Progenitor cell of endocrine pancreas (in vitro differentiated cells): ENCODE results near the gene LIPE. TPM values are rescaled to one million over a fixed set of nuclear protein-coding genes. Genes with fewer than 3 reads are reported as not detected.

Experiments used
- DNase-seq: peaks from one replicate; pipeline ENCODE4 v3.0.0; 2021; ENCODE audit warnings: low spot score; ENCODE audit not compliant: unreplicated experiment
- H3K27ac Mint-ChIP-seq: 2 replicates; pipeline ENCODE4 v1.8.0; 2021; ENCODE audit warnings: mild to moderate bottlenecking, moderate library complexity, mixed read lengths
- H3K27me3 Mint-ChIP-seq: 2 replicates; pipeline ENCODE4 v1.8.0; 2021; ENCODE audit warnings: mixed read lengths
- H3K36me3 Mint-ChIP-seq: 2 replicates; pipeline ENCODE4 v1.8.0; 2022; ENCODE audit warnings: mixed read lengths; ENCODE audit not compliant: insufficient read depth
- H3K4me1 Mint-ChIP-seq: 2 replicates; pipeline ENCODE4 v1.8.0; 2021; ENCODE audit warnings: low read depth, mixed read lengths
- H3K4me3 Mint-ChIP-seq: 2 replicates; pipeline ENCODE4 v1.8.0; 2021; ENCODE audit warnings: low read depth, mild to moderate bottlenecking, moderate library complexity, mixed read lengths
- H3K9me3 Mint-ChIP-seq: 2 replicates; pipeline ENCODE4 v1.8.0; 2021; ENCODE audit warnings: low read depth, mixed read lengths
- CTCF ChIP-seq: fragments of 200-600 bp; sonication (generic); IDR thresholded peaks from one replicate; pipeline ENCODE4 v1.5.0; 2021; ENCODE audit warnings: antibody characterized with exemption, mild to moderate bottlenecking; ENCODE audit not compliant: unreplicated experiment
- total RNA-seq: library from RNA; stranded (reverse); gene quantifications from 2 replicates; pipeline ENCODE4 v1.2.1, GENCODE V29; 2021

The LIPE gene
- total RNA-seq, 1 donor from 2014 or later: 13.4 TPM

- TF ChIP-seq CTCF: peak; percentile 48
- Mint-ChIP-seq H3K4me1 (peaks cover 11% of the 10 kb centered on the region), H3K27me3 (peaks cover 36% of the 10 kb centered on the region), H3K9me3 (no peaks in the 10 kb centered on the region), H3K27ac (no peak overlapping the region), H3K4me3 (peak overlapping the region; percentile 45), H3K36me3 (no peaks in the 10 kb centered on the region)
- DNase-seq: no peak
Measured at GRCh38 chr19:42424712-42425131, 2.5 kb downstream of the LIPE start.

DNA sequence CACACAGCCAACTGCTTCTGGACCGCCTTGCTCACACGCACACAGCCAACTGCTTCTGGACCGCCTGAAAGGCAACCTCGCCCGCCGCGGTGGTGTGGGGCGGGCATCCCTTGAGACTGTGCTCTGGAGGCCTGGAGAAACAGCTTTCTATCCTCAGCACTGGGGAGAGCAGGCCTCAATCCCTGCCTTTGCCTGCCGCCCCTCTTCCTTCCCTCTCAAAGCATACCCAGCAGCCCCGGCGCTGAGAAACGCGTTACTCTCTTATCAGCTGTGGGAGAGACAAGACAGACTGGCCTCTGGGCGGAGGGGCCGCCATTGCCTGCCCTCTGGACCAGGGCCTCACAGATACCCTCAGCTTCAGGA lies 2.9 kb downstream of the LIPE start:
- no peaks in the 10 kb centered on the region for H3K36me3 Mint-ChIP-seq
- no peak overlapping the region for H3K27ac Mint-ChIP-seq
- peaks cover 11% of the 10 kb centered on the region for H3K4me1 Mint-ChIP-seq
- H3K9me3 Mint-ChIP-seq: no peaks in the 10 kb centered on the region
- peaks cover 36% of the 10 kb centered on the region for H3K27me3 Mint-ChIP-seq
- TF ChIP-seq CTCF: no peak
- DNase-seq: no peak
- H3K4me3 Mint-ChIP-seq: peak overlapping the region; percentile 45

DNA sequence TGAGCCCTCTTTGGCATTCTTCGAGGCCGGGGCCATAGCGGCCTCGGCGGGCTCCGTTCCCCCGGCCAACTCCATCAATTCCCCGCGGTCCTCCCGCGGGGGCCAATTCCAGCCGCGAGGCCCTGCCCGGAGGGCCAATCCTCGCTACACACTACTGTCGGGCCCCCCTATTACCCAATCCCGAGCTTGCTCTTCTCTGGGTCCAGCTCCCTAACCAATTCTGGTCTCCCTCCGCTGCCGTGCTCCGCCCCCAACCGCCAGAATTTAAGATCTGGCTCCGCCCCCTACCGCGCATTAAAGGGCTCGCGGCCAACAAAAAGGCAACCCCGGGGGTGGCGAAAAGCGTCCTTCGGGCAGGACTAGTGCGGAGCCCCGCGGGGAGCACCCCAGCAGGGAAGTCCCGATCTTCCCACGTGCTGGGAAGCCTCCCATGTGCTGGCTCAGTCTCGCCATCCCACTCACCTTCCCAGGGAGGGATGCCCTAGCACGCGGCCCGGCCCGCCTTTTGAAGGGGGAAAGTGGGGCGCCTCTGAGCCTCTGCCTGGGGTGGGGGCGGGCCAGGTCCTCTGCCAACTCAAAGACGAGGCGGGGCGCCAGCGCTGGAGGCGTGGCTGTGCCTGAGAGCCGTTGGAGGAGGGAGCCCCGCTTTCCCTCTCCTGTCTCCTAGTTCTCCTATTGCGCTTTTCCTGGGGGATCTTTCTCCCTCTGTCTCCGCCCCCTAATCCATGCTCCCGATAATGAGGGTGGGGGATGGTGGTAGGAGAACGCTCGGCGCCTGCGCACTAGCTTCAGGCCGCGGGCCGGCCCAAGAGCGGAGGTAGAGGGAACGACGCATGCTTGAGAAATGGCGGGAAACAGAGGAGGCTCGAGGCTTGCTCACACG lies 3.5 kb downstream of the LIPE start:
- no peak overlapping the region for H3K27ac Mint-ChIP-seq
- peak; percentile 46 for DNase-seq
- H3K36me3 Mint-ChIP-seq: peaks cover under 1% of the 10 kb centered on the region
- peaks cover 11% of the 10 kb centered on the region for H3K4me1 Mint-ChIP-seq
- TF ChIP-seq CTCF: no peak
- no peaks in the 10 kb centered on the region for H3K9me3 Mint-ChIP-seq
- H3K4me3 Mint-ChIP-seq: peak overlapping the region; percentile 78
- H3K27me3 Mint-ChIP-seq: peaks cover 36% of the 10 kb centered on the region

- Mint-ChIP-seq H3K4me3 (peak overlapping the region; percentile 78), H3K27me3 (peaks cover 36% of the 10 kb centered on the region), H3K27ac (no peak overlapping the region), H3K9me3 (no peaks in the 10 kb centered on the region), H3K36me3 (peaks cover 1% of the 10 kb centered on the region), H3K4me1 (peaks cover 11% of the 10 kb centered on the region)
- peak; percentile 36 for DNase-seq
- TF ChIP-seq CTCF: no peak
Measured at GRCh38 chr19:42422901-42423461, 4.2 kb downstream of the LIPE start.

DNA sequence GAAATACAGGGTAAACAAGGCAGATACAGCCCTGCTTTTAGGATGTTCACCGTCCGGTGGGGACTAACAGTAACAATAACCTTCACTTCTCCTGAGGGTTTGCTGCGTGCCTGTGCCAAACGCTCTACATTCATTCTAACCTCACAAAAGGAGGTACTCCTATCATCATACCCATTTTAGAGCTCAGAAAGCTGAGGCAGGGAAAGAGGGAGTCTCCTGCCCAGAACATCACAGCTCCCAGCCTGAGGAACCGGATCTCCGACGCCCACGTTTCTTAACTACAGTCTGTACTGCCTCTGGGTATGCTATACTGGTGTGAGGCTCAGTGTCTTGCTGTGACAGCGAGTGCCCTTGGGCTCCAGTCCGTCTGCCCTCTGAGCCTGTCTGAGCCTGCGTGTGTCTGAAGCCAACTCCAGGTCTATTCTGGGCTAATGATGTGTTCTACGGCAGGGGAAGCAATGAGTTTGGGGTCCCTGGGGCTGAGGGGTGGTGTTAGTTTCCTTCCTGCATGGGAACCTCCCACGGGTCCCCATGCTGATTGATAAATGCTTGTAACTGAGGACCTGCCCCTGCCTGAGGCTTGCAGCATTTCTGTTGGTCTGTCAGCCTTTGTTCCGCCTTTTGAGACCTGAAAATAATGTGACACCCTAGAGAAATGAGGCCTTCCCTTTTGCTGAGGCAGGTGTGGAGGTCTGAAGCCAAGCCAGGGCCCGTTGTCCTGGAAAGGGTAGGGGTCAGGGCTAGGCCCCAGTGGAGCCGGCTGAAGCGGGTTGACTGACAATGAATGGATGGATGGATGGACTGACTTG lies 4.9 kb downstream of the LIPE start:
- Mint-ChIP-seq H3K27me3 (peaks cover 35% of the 10 kb centered on the region), H3K4me3 (peak overlapping the region; percentile 78), H3K9me3 (no peaks in the 10 kb centered on the region), H3K4me1 (peaks cover 11% of the 10 kb centered on the region), H3K36me3 (peaks cover 1% of the 10 kb centered on the region), H3K27ac (no peak overlapping the region)
- DNase-seq: no peak
- no peak for TF ChIP-seq CTCF
